GM12878 (cell line): ENCODE measurements around the gene IRS1. TPM values are rescaled to one million over a fixed set of nuclear protein-coding genes. Genes with fewer than 3 reads are reported as not detected.

Source experiments
- ATAC-seq: fragments of 200-7000 bp; cut with Tn5 transposase; 3 replicates; pipeline ENCODE4 v1.9.1; 2020; ENCODE audit warnings: mild to moderate bottlenecking, moderate library complexity
- BruUV-seq: library from RNA; stranded (reverse); fragments of 400-500 nt; replicated peaks from 2 replicates; lab custom pipeline; 2021; lab: Mats Ljungman, UMichigan
- CTCF ChIA-PET: fragments of 300-600 bp; sonication (Branson Sonifier 250); formaldehyde crosslinking; extraction: SDS; loops from one replicate; lab custom pipeline; 2021; ENCODE audit warnings: inconsistent platforms; lab: Yijun Ruan, JAX
- POLR2A ChIA-PET: fragments of 350-600 bp; formaldehyde crosslinking; extraction: SDS; loops from one replicate; lab custom pipeline; 2021; ENCODE audit warnings: inconsistent platforms; lab: Charles Lee
- RAD21 ChIA-PET: fragments of 300-600 bp; sonication (Branson Sonifier 250); formaldehyde crosslinking; loops from one replicate; lab custom pipeline; 2023; ENCODE audit warnings: antibody characterized with exemption; ENCODE audit not compliant: unreplicated experiment; lab: Charles Lee
- SMC1A ChIA-PET: fragments of 300-600 bp; sonication (Branson Sonifier 250); formaldehyde crosslinking; loops from one replicate; lab custom pipeline; 2023; ENCODE audit not compliant: unreplicated experiment, uncharacterized antibody; lab: Charles Lee
- DNase-seq: peaks from one replicate; pipeline ENCODE4 v3.0.0-alpha.2; 2011; ENCODE audit warnings: low read depth, low spot score
- FAIRE-seq: peaks from 3 replicates; lab custom pipeline; 2011; peaks lifted over from hg19 to GRCh38; lab: Jason Lieb, UNC
- H2AFZ ChIP-seq: 2 replicates; pipeline ENCODE4 v1.6.0; 2011; ENCODE audit warnings: low read depth, low read length, control low read depth; ENCODE audit not compliant: control insufficient read depth
- H3K27ac ChIP-seq: 2 replicates; pipeline ENCODE4 v1.5.1; 2011; ENCODE audit warnings: control low read depth; ENCODE audit not compliant: control insufficient read depth, insufficient read depth
- H3K27me3 ChIP-seq, 2 experiments: replicated peaks in 1 of 2; 2 replicates each; pipeline versions ENCODE4 v1.6.0 to v1.6.1; 2011; ENCODE audit warnings: low read length in 1 of 2; ENCODE audit not compliant: control insufficient read depth in 2 of 2, insufficient read depth in 2 of 2
- H3K36me3 ChIP-seq, 2 experiments: 2 replicates each; pipeline ENCODE4 v1.5.1; 2011; ENCODE audit warnings: low read length in 1 of 2; ENCODE audit not compliant: control insufficient read depth in 2 of 2, insufficient read depth in 2 of 2
- H3K4me1 ChIP-seq: 2 replicates; pipeline ENCODE4 v1.6.1; 2011; ENCODE audit warnings: mild to moderate bottlenecking, low read length, moderate library complexity, mixed read lengths; ENCODE audit not compliant: control insufficient read depth, insufficient read depth
- H3K4me2 ChIP-seq: 2 replicates; pipeline ENCODE4 v1.6.0; 2011; ENCODE audit warnings: control low read depth; ENCODE audit not compliant: control insufficient read depth, insufficient read depth
- H3K4me3 ChIP-seq: fragments of 200-600 bp; sonication (generic); 2 replicates; pipeline ENCODE4 v1.5.1; 2016
- H3K79me2 ChIP-seq: 2 replicates; pipeline ENCODE4 v1.6.0; 2011; ENCODE audit warnings: low read length; ENCODE audit not compliant: control insufficient read depth, insufficient read depth
- H3K9ac ChIP-seq: 2 replicates; pipeline ENCODE4 v1.8.0; 2011; ENCODE audit warnings: low read length, control low read depth, mixed read lengths; ENCODE audit not compliant: control insufficient read depth, insufficient read depth
- H3K9me3 ChIP-seq: replicated peaks from 3 replicates; pipeline ENCODE4 v1.5.1; 2011; ENCODE audit warnings: mild to moderate bottlenecking, low read length; ENCODE audit not compliant: control insufficient read depth, insufficient read depth
- H4K20me1 ChIP-seq: 2 replicates; pipeline ENCODE4 v1.6.0; 2011; ENCODE audit not compliant: control insufficient read depth, insufficient read depth
- BACH1 ChIP-seq: fragments of 450-650 bp; IDR thresholded peaks from 2 replicates; pipeline ENCODE4 v1.6.1; 2017; ENCODE audit warnings: mild to moderate bottlenecking, borderline replicate concordance
- BCL11A ChIP-seq: IDR thresholded peaks from 2 replicates; pipeline ENCODE4 v1.6.1; 2011; ENCODE audit warnings: low read depth, low read length
- BHLHE40 ChIP-seq, 2 experiments: fragments of 450-650 bp in 1 of 2; IDR thresholded peaks; 2 replicates each; pipeline ENCODE4 v1.6.1; 2011 to 2017; ENCODE audit warnings: low read depth in 2 of 2, borderline replicate concordance in 1 of 2, improper control_type of control experiment in 1 of 2, low read length in 1 of 2, mild to moderate bottlenecking in 1 of 2
- BMI1 ChIP-seq: fragments of 450-650 bp; IDR thresholded peaks from 2 replicates; pipeline ENCODE4 v1.6.1; 2016; ENCODE audit warnings: mild to moderate bottlenecking, moderate library complexity, borderline replicate concordance
- IKZF1 ChIP-seq: fragments of 450-650 bp; conservative IDR thresholded peaks from 2 replicates; pipeline ENCODE4 v1.6.1; 2017; ENCODE audit warnings: antibody characterized with exemption, mild to moderate bottlenecking
- MTA3 ChIP-seq: IDR thresholded peaks from 2 replicates; pipeline ENCODE4 v1.6.1; 2012; ENCODE audit warnings: low read length, inconsistent platforms, borderline replicate concordance
- MYB ChIP-seq: fragments of 150-350 bp; IDR thresholded peaks from 2 replicates; pipeline ENCODE4 v1.6.1; 2014; ENCODE audit warnings: mild to moderate bottlenecking, low read depth, low read length, borderline replicate concordance
- NR2C2 ChIP-seq: IDR thresholded peaks from 2 replicates; pipeline ENCODE4 v1.6.1; 2011; ENCODE audit warnings: borderline replicate concordance, low read depth; ENCODE audit not compliant: control insufficient read depth, insufficient read length
- PML ChIP-seq: IDR thresholded peaks from 2 replicates; pipeline ENCODE4 v1.6.1; 2012; ENCODE audit warnings: low read length, inconsistent platforms
- RAD21 ChIP-seq: IDR thresholded peaks from 2 replicates; pipeline ENCODE4 v1.6.1; 2011; ENCODE audit warnings: mild to moderate bottlenecking, low read depth, low read length, moderate library complexity; ENCODE audit not compliant: insufficient read depth
- RFX5 ChIP-seq: IDR thresholded peaks from 2 replicates; pipeline ENCODE4 v1.6.1; 2011; ENCODE audit warnings: low read depth, low read length, improper control_type of control experiment
- SMARCA5 ChIP-seq: fragments of 450-650 bp; IDR thresholded peaks from 2 replicates; pipeline ENCODE4 v1.6.1; 2017; ENCODE audit warnings: mild to moderate bottlenecking
- TCF7 ChIP-seq: IDR thresholded peaks from 2 replicates; pipeline ENCODE4 v1.6.1; 2014; ENCODE audit warnings: antibody characterized with exemption, borderline replicate concordance
- WRNIP1 ChIP-seq: IDR thresholded peaks from 2 replicates; pipeline ENCODE4 v1.6.1; 2011; ENCODE audit warnings: low read depth, low read length, improper control_type of control experiment, borderline replicate concordance
- YBX1 ChIP-seq: fragments of 450-650 bp; IDR thresholded peaks from 2 replicates; pipeline ENCODE4 v1.6.1; 2016; ENCODE audit warnings: antibody characterized with exemption
- ZNF207 ChIP-seq: fragments of 450-650 bp; IDR thresholded peaks from 2 replicates; pipeline ENCODE4 v1.6.1; 2014; ENCODE audit warnings: antibody characterized with exemption, mild to moderate bottlenecking, borderline replicate concordance
- WGBS: methylation state at CpG from one replicate; pipeline ENCODE4 v1.1.6; 2016; ENCODE audit warnings: low lambda C conversion rate; ENCODE audit not compliant: insufficient replicate concordance, insufficient coverage; ENCODE audit errors: missing lambda C conversion rate; 5-methylcytosine and 5-hydroxymethylcytosine counted together
- in situ Hi-C: fragments of 300-500 bp; cut with MboI; formaldehyde crosslinking; loops from 9 replicates; pipeline ENCODE4 v1.14.3; 2018; ENCODE audit warnings: mixed read lengths
- intact Hi-C: fragments of 100-400 bp; cut with micrococcal nuclease; formaldehyde crosslinking; loops from one replicate; pipeline ENCODE4 v1.14.2; 2022; ENCODE audit not compliant: unreplicated experiment
- polyA plus RNA-seq, 11 experiments: library from polyadenylated mRNA; depleted of rRNA in 4 of 11; unstranded in 6 of 11; stranded (reverse) in 5 of 11; fragments of >200 nt; fragmentation: Nextera tagmentation in 4 of 11; fragmentation: Illumina TruSeq in 1 of 11; extraction: Ambion mirVana in 4 of 11; extraction: Trizol in 1 of 11; gene quantifications; 1 replicate in 1 of 11; 2 replicates in 10 of 11; pipeline versions ENCODE4 v1.2.1 to v1.2.3, GENCODE V29; 2011 to 2016; ENCODE audit warnings: inconsistent platforms in 2 of 11, missing spikeins in 2 of 11, low read depth in 1 of 11
- total RNA-seq, 4 experiments: library from RNA; depleted of rRNA in 3 of 4; stranded (reverse); fragments of >200 nt in 3 of 4; fragmentation: Illumina TruSeq in 1 of 4; extraction: Trizol in 1 of 4; gene quantifications; 2 replicates each; pipeline versions ENCODE4 v1.2.1 to v1.2.3, GENCODE V29; 2013 to 2021
- TF ChIP-seq, protein P1 (sequence below): fragments of 450-650 bp; IDR thresholded peaks from 2 replicates; pipeline ENCODE4 v1.6.1; 2017; ENCODE audit warnings: borderline replicate concordance
- TF ChIP-seq, protein P2 (sequence below): IDR thresholded peaks from 2 replicates; pipeline ENCODE4 v1.6.1; 2012; ENCODE audit warnings: low read depth, low read length, improper control_type of control experiment
- TF ChIP-seq, protein P3 (sequence below): fragments of 450-650 bp; IDR thresholded peaks from 2 replicates; pipeline ENCODE4 v1.6.1; 2014; ENCODE audit warnings: mild to moderate bottlenecking

IRS1 gene
- total and polyA plus RNA-seq, 10 of the 15 experiments (the other 5 are each of a cell fraction or from before 2014, with no cell fraction given), result 0.03 to 1.7 (median 0.34) TPM

DNA sequence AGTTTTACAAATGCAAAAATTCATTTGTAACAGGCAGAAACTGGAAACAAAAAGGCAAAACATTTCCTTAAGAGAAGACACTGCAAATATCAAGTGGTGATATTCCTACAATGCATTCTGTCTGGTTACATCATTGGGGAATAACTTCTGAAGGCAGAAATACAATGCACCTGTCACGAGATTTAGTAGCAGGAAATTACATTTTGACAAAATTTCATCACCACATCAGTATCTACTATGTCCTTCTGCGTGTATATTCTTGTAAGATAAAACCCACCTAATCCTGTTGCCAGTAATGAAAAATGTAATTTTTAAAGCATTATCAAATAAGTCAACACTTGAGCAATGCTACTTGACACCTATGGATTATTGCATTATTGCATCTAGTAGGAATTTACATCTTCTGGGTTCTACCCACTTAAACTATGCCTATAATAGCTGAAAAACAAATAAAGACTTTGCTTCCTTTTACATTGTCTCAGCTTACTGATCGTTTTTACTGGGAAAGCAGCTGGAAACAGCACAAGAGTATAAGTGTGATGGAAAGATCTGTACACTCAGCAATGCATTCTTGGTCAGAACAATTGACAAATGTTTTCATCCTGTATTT lies 59.5 kb downstream of the IRS1 start:
- H3K36me3 ChIP-seq, result no peaks in the 10 kb centered on the region
- H3K9ac ChIP-seq, result no peak overlapping the region
- no peak for ATAC-seq
- H3K79me2 ChIP-seq, result no peaks in the 10 kb centered on the region
- in situ Hi-C loops (no loop called here), intact Hi-C loops (no loop called here)
- TF ChIP-seq MYB (no peak), BMI1 (no peak), SMARCA5 (no peak), NR2C2 (no peak), BHLHE40 (IDR thresholded peaks at IDR 0.05; ENCODE audit: borderline replicate concordance in 1 of 2, low read depth in 2 of 2, low read length in 1 of 2) (no peak), BACH1 (no peak), PML (no peak), RAD21 (no peak), WRNIP1 (no peak), TCF7 (no peak), RFX5 (no peak), ZNF207 (no peak), IKZF1 (no peak), YBX1 (no peak), MTA3 (no peak), BCL11A (no peak)
- TF ChIP-seq, protein P1, sequence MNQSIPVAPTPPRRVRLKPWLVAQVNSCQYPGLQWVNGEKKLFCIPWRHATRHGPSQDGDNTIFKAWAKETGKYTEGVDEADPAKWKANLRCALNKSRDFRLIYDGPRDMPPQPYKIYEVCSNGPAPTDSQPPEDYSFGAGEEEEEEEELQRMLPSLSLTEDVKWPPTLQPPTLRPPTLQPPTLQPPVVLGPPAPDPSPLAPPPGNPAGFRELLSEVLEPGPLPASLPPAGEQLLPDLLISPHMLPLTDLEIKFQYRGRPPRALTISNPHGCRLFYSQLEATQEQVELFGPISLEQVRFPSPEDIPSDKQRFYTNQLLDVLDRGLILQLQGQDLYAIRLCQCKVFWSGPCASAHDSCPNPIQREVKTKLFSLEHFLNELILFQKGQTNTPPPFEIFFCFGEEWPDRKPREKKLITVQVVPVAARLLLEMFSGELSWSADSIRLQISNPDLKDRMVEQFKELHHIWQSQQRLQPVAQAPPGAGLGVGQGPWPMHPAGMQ, result no peak
- TF ChIP-seq, protein P2, sequence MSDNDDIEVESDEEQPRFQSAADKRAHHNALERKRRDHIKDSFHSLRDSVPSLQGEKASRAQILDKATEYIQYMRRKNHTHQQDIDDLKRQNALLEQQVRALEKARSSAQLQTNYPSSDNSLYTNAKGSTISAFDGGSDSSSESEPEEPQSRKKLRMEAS, result no peak
- TF ChIP-seq, protein P3, sequence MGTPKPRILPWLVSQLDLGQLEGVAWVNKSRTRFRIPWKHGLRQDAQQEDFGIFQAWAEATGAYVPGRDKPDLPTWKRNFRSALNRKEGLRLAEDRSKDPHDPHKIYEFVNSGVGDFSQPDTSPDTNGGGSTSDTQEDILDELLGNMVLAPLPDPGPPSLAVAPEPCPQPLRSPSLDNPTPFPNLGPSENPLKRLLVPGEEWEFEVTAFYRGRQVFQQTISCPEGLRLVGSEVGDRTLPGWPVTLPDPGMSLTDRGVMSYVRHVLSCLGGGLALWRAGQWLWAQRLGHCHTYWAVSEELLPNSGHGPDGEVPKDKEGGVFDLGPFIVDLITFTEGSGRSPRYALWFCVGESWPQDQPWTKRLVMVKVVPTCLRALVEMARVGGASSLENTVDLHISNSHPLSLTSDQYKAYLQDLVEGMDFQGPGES, result no peak
- FAIRE-seq, result no peak
- no peak overlapping the region for H2AFZ ChIP-seq
- H3K4me2 ChIP-seq, result no peak overlapping the region
- ChIA-PET RAD21 (no interaction called here), POLR2A (no interaction called here), CTCF (no interaction called here), SMC1A (interaction anchor here (1.4 kb wide), 1 partner anchor 12 kb away, joined by 3 read pairs; no protein-coding TSS in a partner anchor)
- no TSS peak for BruUV-seq
- H3K4me1 ChIP-seq, result no peaks in the 10 kb centered on the region
- DNase-seq, result no peak
- H3K27ac ChIP-seq, result no peak overlapping the region
- whole genome bisulfite sequencing, result 19% methylated on average over 3 of the region's 3 CpGs
- no peaks in the 10 kb centered on the region for H4K20me1 ChIP-seq
- H3K27me3 ChIP-seq, result no peaks in the 10 kb centered on the region; a peak in 1 of 4 replicates
- no peak overlapping the region for H3K4me3 ChIP-seq
- no peaks in the 10 kb centered on the region for H3K9me3 ChIP-seq
